Duodenal mucosa (tissue), 2 donors: Measurements from ENCODE around the gene PCDHGB4.
A peak's percentile ranks its signal among the peaks of the same experiment; 100 is the strongest.
"Not testable (repeated sequence)": the region's sequence is repeated elsewhere in the genome, so short reads cannot be mapped to it uniquely, and the experiment has no call there.

ENCODE experiments used
- H3K27ac ChIP-seq: one replicate; pipeline ENCODE4 v1.7.0; 2013; ENCODE audit warnings: low read depth, low read length
- H3K27me3 ChIP-seq, 2 donors: one replicate each; pipeline ENCODE4 v1.7.0; 2013; ENCODE audit warnings: low read length in 2 of 2, control low read depth in 1 of 2; ENCODE audit not compliant: insufficient read depth in 2 of 2, control insufficient read depth in 1 of 2
- H3K36me3 ChIP-seq, 2 donors: one replicate each; pipeline ENCODE4 v1.7.0; 2013; ENCODE audit warnings: low read length in 2 of 2, control low read depth in 1 of 2; ENCODE audit not compliant: insufficient read depth in 2 of 2, control insufficient read depth in 1 of 2
- H3K4me1 ChIP-seq, 2 donors: one replicate each; pipeline ENCODE4 v1.7.0; 2013; ENCODE audit warnings: low read length in 2 of 2, control low read depth in 1 of 2; ENCODE audit not compliant: insufficient read depth in 2 of 2, control insufficient read depth in 1 of 2
- H3K4me3 ChIP-seq, 2 donors: one replicate each; pipeline ENCODE4 v1.7.0; 2013; ENCODE audit warnings: low read length in 2 of 2, low read depth in 1 of 2
- H3K9ac ChIP-seq, 2 donors: one replicate each; pipeline ENCODE4 v1.7.0; 2013; ENCODE audit warnings: low read length in 2 of 2, low read depth in 1 of 2
- H3K9me3 ChIP-seq, 2 donors: one replicate each; pipeline ENCODE4 v1.7.0; 2013; ENCODE audit warnings: low read length in 2 of 2, control low read depth in 1 of 2; ENCODE audit not compliant: control insufficient read depth in 1 of 2

PCDHGB4 gene

DNA sequence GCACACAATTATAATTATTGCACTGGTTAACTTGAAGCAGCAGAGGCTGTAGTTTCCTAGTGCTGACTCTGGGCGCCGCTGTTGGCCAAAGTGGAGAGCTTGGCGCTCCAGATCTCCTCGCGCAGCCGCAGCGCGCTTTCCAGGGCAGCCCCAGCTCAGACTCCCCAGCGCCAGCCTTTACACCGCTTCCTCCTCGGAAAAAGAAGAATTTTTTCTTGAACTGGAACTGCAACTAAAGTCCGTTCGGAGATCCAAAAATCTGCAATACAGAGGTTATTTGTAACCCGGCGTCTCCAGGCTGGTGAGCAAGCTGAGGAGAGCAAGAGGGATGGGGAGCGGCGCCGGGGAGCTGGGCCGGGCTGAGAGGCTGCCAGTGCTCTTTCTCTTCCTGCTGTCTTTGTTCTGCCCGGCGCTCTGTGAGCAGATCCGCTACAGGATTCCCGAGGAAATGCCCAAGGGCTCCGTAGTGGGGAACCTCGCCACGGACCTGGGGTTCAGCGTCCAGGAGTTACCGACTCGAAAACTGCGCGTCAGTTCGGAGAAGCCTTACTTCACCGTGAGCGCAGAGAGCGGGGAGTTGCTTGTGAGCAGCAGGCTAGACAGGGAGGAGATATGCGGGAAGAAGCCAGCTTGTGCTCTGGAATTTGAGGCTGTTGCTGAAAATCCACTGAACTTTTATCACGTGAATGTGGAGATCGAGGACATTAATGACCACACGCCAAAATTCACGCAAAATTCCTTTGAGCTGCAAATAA lies at the start of gene PCDHGB4:
PCDHGB4 (plus strand) TSS at position 142 of the 755 bp plus-strand sequence; CDS start at position 329, 187 bp downstream.
- H3K9me3 ChIP-seq: peaks cover 27 to 41% of the 10 kb centered on the region in 2 donors
- not testable (repeated sequence) for H3K27me3 ChIP-seq

DNA sequence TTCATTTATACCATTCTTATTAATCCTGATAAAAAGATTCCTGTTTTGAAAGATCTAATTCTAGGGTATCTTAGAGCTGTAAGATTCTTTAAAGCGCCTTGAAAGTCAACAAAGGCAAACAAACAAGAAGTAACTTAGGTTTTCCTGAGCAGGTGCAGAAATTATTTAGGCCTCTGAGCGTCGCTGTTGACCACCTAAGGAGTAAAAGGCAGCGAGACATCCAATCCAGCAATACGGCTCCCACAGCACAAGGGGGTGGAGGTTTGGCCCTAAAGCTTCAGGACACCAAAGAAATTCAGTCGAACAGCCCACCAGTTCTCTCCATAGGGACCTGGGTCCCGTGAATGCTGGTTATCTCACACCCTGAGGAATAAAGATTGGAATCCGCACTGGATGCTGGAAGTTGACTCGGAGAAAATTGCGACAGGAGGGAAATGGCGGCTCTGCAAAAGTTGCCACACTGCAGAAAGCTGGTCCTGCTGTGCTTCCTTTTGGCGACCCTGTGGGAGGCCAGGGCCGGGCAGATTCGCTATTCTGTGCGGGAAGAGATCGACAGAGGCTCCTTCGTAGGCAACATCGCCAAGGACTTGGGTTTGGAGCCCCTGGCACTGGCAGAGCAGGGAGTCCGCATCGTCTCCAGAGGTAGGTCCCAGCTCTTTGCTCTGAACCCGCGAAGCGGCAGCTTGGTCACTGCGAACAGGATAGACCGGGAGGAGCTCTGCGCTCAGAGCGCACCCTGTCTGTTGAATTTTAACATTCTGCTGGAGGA lies 48.8 kb upstream of the PCDHGB4 start, which contains the start of gene PCDHGA2:
PCDHGA2 (plus strand) TSS at position 223 of the 769 bp plus-strand sequence.
- Histone ChIP-seq H3K9ac (no peak within 1 kb of the TSS), H3K9me3 (peaks cover 32 to 39% of the 10 kb centered on the region in 2 donors), H3K27me3 (no peaks in the 10 kb centered on the region), H3K4me1 (no peaks in the 10 kb centered on the region), H3K27ac (no peak within 1 kb of the TSS), H3K36me3 (no peaks in the 10 kb centered on the region), H3K4me3 (peak within 1 kb of the TSS in 1 of 2 donors; percentile 30)

More for the DNA sequence above, at the start of gene PCDHGB4:
- H3K27ac ChIP-seq, H3K4me3 ChIP-seq, H3K4me1 ChIP-seq, H3K36me3 ChIP-seq, H3K9ac ChIP-seq: not testable (repeated sequence)

- H3K9me3 ChIP-seq: peaks cover 35 to 51% of the 10 kb centered on the region in 2 donors
- H3K36me3 ChIP-seq, H3K27me3 ChIP-seq, H3K4me1 ChIP-seq, H3K27ac ChIP-seq, H3K4me3 ChIP-seq, H3K9ac ChIP-seq: not testable (repeated sequence)
Observed at GRCh38 chr5:141340781-141341354, 46.6 kb upstream of the PCDHGB4 start.

- Histone ChIP-seq H3K4me1 (no peaks in the 10 kb centered on the region), H3K27me3 (no peaks in the 10 kb centered on the region), H3K27ac (no peak overlapping the region), H3K36me3 (no peaks in the 10 kb centered on the region), H3K9me3 (peaks cover 29 to 49% of the 10 kb centered on the region in 2 donors), H3K9ac (no peak overlapping the region), H3K4me3 (no peak overlapping the region)
Observed at GRCh38 chr5:141342773-141343172, 44.7 kb upstream of the PCDHGB4 start.

DNA sequence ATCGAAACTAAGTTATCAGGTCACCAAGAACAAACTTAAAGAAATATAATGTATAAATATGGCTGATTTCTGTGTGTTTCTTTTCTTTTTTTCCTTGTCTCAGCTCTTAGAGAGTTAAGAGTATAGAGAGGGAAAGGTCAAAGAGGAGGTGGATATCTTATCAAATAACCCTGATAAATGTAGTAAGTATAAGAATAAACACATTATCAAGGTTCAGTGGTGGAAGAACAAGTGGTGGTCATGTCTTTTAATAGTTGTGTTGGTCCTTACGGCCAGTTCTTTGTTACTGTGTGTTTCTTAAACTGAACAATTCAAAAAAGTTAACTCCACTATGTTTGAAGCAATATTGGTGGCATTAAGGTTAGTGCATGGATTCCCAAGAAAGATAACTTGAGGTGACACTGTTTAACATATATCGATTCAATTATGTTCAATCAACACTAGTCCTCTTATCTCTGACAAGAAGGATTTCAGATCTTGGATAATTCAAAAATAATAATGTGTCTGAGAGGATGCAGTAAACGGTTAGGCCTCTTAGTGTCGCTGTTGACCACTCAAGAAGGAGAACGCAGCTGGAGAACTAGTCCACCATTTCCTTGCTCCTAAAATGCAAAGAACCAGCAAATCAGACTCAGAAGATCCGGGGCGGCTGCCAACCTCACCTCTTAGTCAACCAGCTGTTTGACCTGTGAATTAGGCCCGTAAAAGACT lies 44.1 kb upstream of the PCDHGB4 start, which contains the start of gene PCDHGA3:
PCDHGA3 (plus strand) TSS at position 588 of the 711 bp plus-strand sequence. CDS start 205 bp downstream, outside the sequence.
- H3K27me3 ChIP-seq: no peaks in the 10 kb centered on the region

DNA sequence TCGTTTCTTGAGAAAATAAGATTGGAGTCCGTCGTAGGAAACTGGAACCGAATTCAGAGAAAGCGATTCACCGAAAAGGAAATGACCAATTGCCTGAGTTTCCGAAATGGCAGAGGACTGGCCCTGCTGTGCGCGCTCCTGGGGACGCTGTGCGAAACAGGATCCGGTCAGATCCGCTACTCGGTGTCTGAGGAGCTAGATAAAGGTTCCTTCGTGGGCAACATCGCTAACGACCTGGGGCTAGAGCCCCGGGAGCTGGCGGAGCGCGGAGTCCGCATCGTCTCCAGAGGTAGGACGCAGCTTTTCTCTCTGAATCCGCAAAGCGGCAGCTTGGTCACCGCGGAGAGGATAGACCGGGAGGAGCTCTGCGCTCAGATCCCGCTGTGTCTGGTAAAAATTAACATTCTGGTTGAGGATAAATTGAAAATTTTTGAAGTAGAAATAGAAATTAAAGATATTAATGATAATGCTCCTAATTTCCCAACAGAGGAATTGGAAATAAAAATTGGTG lies 43.5 kb upstream of the PCDHGB4 start:
- no peak overlapping the region for H3K27ac ChIP-seq
- H3K4me1 ChIP-seq: no peaks in the 10 kb centered on the region
- H3K9ac ChIP-seq: no peak overlapping the region
- peaks cover 24 to 41% of the 10 kb centered on the region in 2 donors for H3K9me3 ChIP-seq
- H3K36me3 ChIP-seq: no peaks in the 10 kb centered on the region
- peak overlapping the region in 1 of 2 donors; percentile 10 for H3K4me3 ChIP-seq
- no peaks in the 10 kb centered on the region for H3K27me3 ChIP-seq

More for the DNA sequence above, 44.1 kb upstream of the PCDHGB4 start, which contains the start of gene PCDHGA3:
- peaks cover 29 to 46% of the 10 kb centered on the region in 2 donors for H3K9me3 ChIP-seq
- H3K36me3 ChIP-seq: no peaks in the 10 kb centered on the region
- H3K27ac ChIP-seq: no peak within 1 kb of the TSS
- peak within 1 kb of the TSS in 1 of 2 donors; percentile 10 for H3K4me3 ChIP-seq
- H3K9ac ChIP-seq: no peak within 1 kb of the TSS
- no peaks in the 10 kb centered on the region for H3K4me1 ChIP-seq

DNA sequence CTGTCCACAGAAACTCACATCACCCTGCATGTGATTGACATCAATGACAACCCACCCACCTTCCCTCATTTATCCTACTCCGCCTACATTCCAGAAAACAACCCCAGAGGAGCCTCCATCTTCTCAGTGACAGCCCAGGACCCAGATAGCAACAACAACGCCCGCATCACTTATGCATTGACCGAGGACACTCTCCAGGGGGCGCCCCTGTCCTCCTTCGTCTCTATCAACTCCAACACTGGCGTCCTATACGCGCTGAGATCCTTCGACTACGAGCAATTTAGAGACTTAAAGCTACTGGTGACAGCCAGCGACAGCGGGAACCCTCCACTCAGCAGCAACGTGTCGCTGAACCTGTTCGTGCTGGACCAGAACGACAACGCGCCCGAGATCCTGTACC lies 42.2 kb upstream of the PCDHGB4 start:
- H3K9me3 ChIP-seq: peaks cover 12 to 29% of the 10 kb centered on the region in 2 donors
- H3K27me3 ChIP-seq: no peaks in the 10 kb centered on the region
- H3K36me3 ChIP-seq: no peaks in the 10 kb centered on the region
- H3K4me3 ChIP-seq: no peak overlapping the region
- H3K4me1 ChIP-seq: no peaks in the 10 kb centered on the region
- H3K27ac ChIP-seq: no peak overlapping the region
- H3K9ac ChIP-seq: no peak overlapping the region

- not testable (repeated sequence) for H3K4me1 ChIP-seq, H3K4me3 ChIP-seq, H3K9ac ChIP-seq, H3K27me3 ChIP-seq, H3K36me3 ChIP-seq, H3K27ac ChIP-seq
- H3K9me3 ChIP-seq: peaks cover 12 to 27% of the 10 kb centered on the region in 2 donors
Observed at GRCh38 chr5:141346017-141346416, 41.5 kb upstream of the PCDHGB4 start.

- Histone ChIP-seq H3K9ac (no peak within 1 kb of the TSS), H3K4me3 (no peak within 1 kb of the TSS), H3K27me3 (no peaks in the 10 kb centered on the region), H3K27ac (no peak within 1 kb of the TSS), H3K36me3 (no peaks in the 10 kb centered on the region), H3K9me3 (peaks cover 12 to 14% of the 10 kb centered on the region in 2 donors), H3K4me1 (no peaks in the 10 kb centered on the region)
Observed at GRCh38 chr5:141349917-141350619, 37.4 kb upstream of the PCDHGB4 start, which contains the start of gene PCDHGB1. Gene PCDHGB1, plus strand, starts transcription at chr5:141350099. Its CDS starts 162 bp downstream, at chr5:141350261.
